Measurements from ENCODE around the gene CTNNA3. TPM values are rescaled to one million over a fixed set of nuclear protein-coding genes. Genes with fewer than 3 reads are reported as not detected.

The CTNNA3 gene
- total and polyA plus RNA-seq, 3 donors from 2014 or later = 17.8 to 19.4 (median 18.3) TPM

GRCh38 chr10:67607472-67607871, 88.5 kb downstream of the CTNNA3 start:
- H3K9me3 ChIP-seq = no peaks in the 10 kb centered on the region
- peaks cover 6% of the 10 kb centered on the region for H3K4me1 ChIP-seq
- no peak overlapping the region for H3K27ac ChIP-seq
- WGBS, 2 donors = 62 to 67% methylated on average over 1 of the region's 1 CpG
- H3K4me3 ChIP-seq = no peak overlapping the region
- no peaks in the 10 kb centered on the region for H3K36me3 ChIP-seq (ENCODE audit: low read depth, missing control alignments)
- TF ChIP-seq POLR2A (IDR thresholded peaks at IDR 0.05) = no peak
- no peak for TF ChIP-seq CTCF (IDR thresholded peaks at IDR 0.05)
- intact Hi-C loops (cut with DNase I; ENCODE audit: low total_unique reads) = no loop called here
- no peaks in the 10 kb centered on the region for H3K27me3 ChIP-seq
- DNase-seq = no peak

GRCh38 chr10:67606572-67606971, 89.4 kb downstream of the CTNNA3 start:
- 71 to 72% methylated on average over 3 of the region's 3 CpGs for WGBS, 2 donors
- intact Hi-C loops (cut with DNase I; ENCODE audit: low total_unique reads) = no loop called here
- Histone ChIP-seq H3K27me3 (no peaks in the 10 kb centered on the region), H3K4me1 (peaks cover 6% of the 10 kb centered on the region), H3K27ac (no peak overlapping the region), H3K9me3 (no peaks in the 10 kb centered on the region), H3K36me3 (ENCODE audit: low read depth, missing control alignments) (no peaks in the 10 kb centered on the region), H3K4me3 (no peak overlapping the region)
- DNase-seq = no peak
- TF ChIP-seq CTCF (IDR thresholded peaks at IDR 0.05) (no peak), POLR2A (IDR thresholded peaks at IDR 0.05) (no peak)

- Histone ChIP-seq H3K9me3 (no peaks in the 10 kb centered on the region), H3K4me1 (peaks cover 6% of the 10 kb centered on the region), H3K27ac (no peak overlapping the region), H3K27me3 (no peaks in the 10 kb centered on the region), H3K36me3 (ENCODE audit: low read depth, missing control alignments) (no peaks in the 10 kb centered on the region), H3K4me3 (no peak overlapping the region)
- no peak for DNase-seq
- TF ChIP-seq CTCF (IDR thresholded peaks at IDR 0.05) = no peak
- TF ChIP-seq POLR2A (IDR thresholded peaks at IDR 0.05) = no peak
- intact Hi-C loops (cut with DNase I; ENCODE audit: low total_unique reads) = no loop called here
- 94% methylated on average over 3 of the region's 3 CpGs for WGBS, 2 donors
These were observed 92.3 kb downstream of the CTNNA3 start for GRCh38 chr10:67603701-67604100.

- 90 to 91% methylated on average over 8 of the region's 8 CpGs for WGBS, 2 donors
- Histone ChIP-seq H3K27ac (no peak overlapping the region), H3K4me3 (no peak overlapping the region), H3K9me3 (no peaks in the 10 kb centered on the region), H3K4me1 (peaks cover 6% of the 10 kb centered on the region), H3K36me3 (ENCODE audit: low read depth, missing control alignments) (no peaks in the 10 kb centered on the region), H3K27me3 (no peaks in the 10 kb centered on the region)
- no peak for DNase-seq
- intact Hi-C loops (cut with DNase I; ENCODE audit: low total_unique reads) = no loop called here
- TF ChIP-seq POLR2A (IDR thresholded peaks at IDR 0.05) (no peak), CTCF (IDR thresholded peaks at IDR 0.05) (no peak)
These were observed 92.9 kb downstream of the CTNNA3 start for GRCh38 chr10:67603086-67603485.

- Histone ChIP-seq H3K27me3 (no peaks in the 10 kb centered on the region), H3K36me3 (ENCODE audit: low read depth, missing control alignments) (no peaks in the 10 kb centered on the region), H3K27ac (no peak overlapping the region), H3K9me3 (no peaks in the 10 kb centered on the region), H3K4me1 (peaks cover 6% of the 10 kb centered on the region), H3K4me3 (no peak overlapping the region)
- intact Hi-C loops (cut with DNase I; ENCODE audit: low total_unique reads) = no loop called here
- WGBS, 2 donors = 52 to 54% methylated on average over 4 of the region's 4 CpGs
- no peak for DNase-seq
- TF ChIP-seq POLR2A (IDR thresholded peaks at IDR 0.05) = no peak
- TF ChIP-seq CTCF (IDR thresholded peaks at IDR 0.05) = no peak
These were observed 93.6 kb downstream of the CTNNA3 start for GRCh38 chr10:67602268-67602950.

Data from testis (tissue), 3 donors.